ENCODE data around the gene CRYGB. TPM values are rescaled to one million over a fixed set of nuclear protein-coding genes. Genes with fewer than 3 reads are reported as not detected.

CRYGB gene
- total and polyA plus RNA-seq, 4 donors, result not detected

GRCh38 chr2:208093128-208093527 is 52.8 kb downstream of the CRYGB start:
- H3K27me3 ChIP-seq (ENCODE audit: control insufficient read depth in 1 of 2, insufficient read depth in 2 of 2, low read length in 1 of 2), result no peaks in the 10 kb centered on the region
- intact Hi-C loops (cut with DNase I), result no loop called here
- ATAC-seq (ENCODE audit: low FRiP score) (no peak), DNase-seq (no peak)
- H3K27ac ChIP-seq (ENCODE audit: low read depth in 1 of 2, low read length in 2 of 2), result no peak overlapping the region
- H3K4me1 ChIP-seq (ENCODE audit: control insufficient read depth in 1 of 2, insufficient read depth in 2 of 2, low read length in 2 of 2), result no peaks in the 10 kb centered on the region
- H3K4me3 ChIP-seq (ENCODE audit: low read length in 2 of 2), result no peak overlapping the region
- H3K36me3 ChIP-seq (ENCODE audit: control insufficient read depth in 1 of 2, insufficient read depth in 2 of 2, low read length in 1 of 2), result no peaks in the 10 kb centered on the region
- no peaks in the 10 kb centered on the region for H3K9me3 ChIP-seq (ENCODE audit: control insufficient read depth, low read length)

Other genes starting within 250 kb of the CRYGB start
- gene PLEKHM3, start 120.6 kb downstream of the CRYGB start, total RNA-seq, result 10 to 100 TPM; 12.4 to 18.9 TPM
- 1 to 10 TPM; 2.8 to 6.3 TPM for gene PLEKHM3, start 120.6 kb downstream of the CRYGB start, polyA plus RNA-seq
- gene CRYGD, start 21.6 kb downstream of the CRYGB start, total RNA-seq, result not detected
- gene CRYGD, start 21.6 kb downstream of the CRYGB start, polyA plus RNA-seq, result not detected
- not detected for gene CRYGC, start 16.3 kb downstream of the CRYGB start, total RNA-seq
- not detected for gene CRYGC, start 16.3 kb downstream of the CRYGB start, polyA plus RNA-seq
- not detected for gene CRYGA, start 17.4 kb upstream of the CRYGB start, total RNA-seq
- gene CRYGA, start 17.4 kb upstream of the CRYGB start, polyA plus RNA-seq, result not detected
- not detected for gene C2orf80, start 43.9 kb upstream of the CRYGB start, total RNA-seq
- gene C2orf80, start 43.9 kb upstream of the CRYGB start, polyA plus RNA-seq, result not detected
- 10 to 100 TPM; 46.4 to 63.1 TPM for gene IDH1, start 108.9 kb upstream of the CRYGB start, total RNA-seq
- 10 to 100 TPM; 25.1 to 78.4 TPM for gene IDH1, start 108.9 kb upstream of the CRYGB start, polyA plus RNA-seq
- gene PIKFYVE, start 120.1 kb upstream of the CRYGB start, total RNA-seq, result 10 to 100 TPM; 31.9 to 42.6 TPM
- 1 to 10 TPM; 5.5 to 6.8 TPM for gene PIKFYVE, start 120.1 kb upstream of the CRYGB start, polyA plus RNA-seq